Fibroblast of skin of left quadriceps (primary cell): ENCODE data around the gene RPEL1.
"Not testable (repeated sequence)": the region's sequence is repeated elsewhere in the genome, so short reads cannot be mapped to it uniquely, and the experiment has no call there.

Source experiments
- DNase-seq, 2 experiments: peaks; one replicate each; pipeline ENCODE4 v3.0.0-alpha.2; 2013; ENCODE audit warnings: low read depth in 2 of 2

Gene RPEL1

DNA sequence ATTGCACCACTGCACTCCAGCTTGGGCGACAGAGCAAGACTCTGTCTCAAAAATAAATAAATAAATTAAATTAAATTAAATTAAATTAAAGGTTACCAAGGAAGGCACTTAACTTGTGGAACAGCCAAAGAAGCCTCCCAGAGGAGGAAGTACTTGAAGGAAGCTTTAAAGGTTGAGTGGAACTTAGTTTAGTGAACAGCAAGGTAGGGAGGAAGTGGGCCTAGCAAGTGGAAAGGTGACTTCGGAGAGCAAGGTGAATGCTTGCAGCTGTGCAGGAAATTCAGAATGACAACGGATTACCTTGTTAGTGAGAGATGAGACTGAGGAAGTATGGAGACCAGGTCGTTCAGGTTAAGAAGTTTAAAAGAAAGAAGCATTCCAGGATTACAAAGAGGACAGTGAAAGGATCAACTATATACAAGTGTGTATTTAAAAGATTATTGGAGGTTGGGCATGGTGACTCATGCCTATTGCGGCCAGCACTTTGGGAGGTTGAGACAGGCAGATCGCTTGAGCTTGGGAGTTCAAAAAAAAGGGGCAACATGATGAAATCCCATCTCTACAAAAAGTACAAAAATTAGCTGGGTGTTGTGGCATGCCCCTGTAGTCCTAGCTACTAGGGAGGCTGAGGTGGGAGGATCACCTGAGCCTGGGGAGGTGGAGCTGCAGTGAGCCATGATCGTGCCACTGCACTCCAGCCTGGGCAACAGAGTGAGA lies 12.8 kb upstream of the RPEL1 start:
- no peak for DNase-seq

- DNase-seq, result no peak
Measured at GRCh38 chr10:103235775-103236174, 9.9 kb upstream of the RPEL1 start.

GRCh38 chr10:103238506-103239252 lies 7.0 kb upstream of the RPEL1 start:
- DNase-seq, result no peak

DNA sequence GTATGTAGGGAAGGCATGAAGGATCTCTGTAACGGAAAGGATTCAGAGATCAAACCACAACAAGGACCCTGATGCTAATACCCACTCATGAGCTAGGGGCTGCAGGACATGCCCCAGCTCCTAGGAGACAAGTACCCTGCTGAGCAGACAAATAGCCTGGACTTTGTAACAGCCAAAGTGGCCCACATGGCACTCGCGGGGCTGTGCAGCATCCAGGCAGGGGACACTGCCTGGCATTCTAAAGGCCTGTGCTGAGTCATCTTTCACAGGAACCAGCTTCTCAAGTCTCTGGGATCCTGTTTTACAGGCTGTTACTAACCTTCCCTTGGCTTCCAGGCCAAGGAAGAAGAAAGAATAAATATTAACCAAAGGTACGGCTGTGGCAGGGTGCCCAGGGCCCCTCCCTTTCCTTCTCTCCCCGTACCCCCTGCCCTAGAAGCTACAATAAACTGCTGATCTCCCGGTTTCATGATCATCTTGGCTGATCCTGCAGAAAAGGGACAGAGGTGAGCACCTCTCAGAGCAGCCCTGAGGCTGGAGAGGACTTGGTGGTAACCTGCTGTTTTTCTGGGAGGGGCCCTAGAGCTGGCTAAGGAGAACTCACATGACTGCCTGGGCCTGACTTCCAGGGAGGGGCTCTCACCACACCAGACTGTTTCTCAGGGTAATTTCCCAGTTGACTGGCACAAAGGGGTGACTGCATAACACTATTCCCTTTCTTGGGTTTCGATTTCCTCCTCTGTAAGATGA lies 4.2 kb upstream of the RPEL1 start:
- DNase-seq, result no peak

DNA sequence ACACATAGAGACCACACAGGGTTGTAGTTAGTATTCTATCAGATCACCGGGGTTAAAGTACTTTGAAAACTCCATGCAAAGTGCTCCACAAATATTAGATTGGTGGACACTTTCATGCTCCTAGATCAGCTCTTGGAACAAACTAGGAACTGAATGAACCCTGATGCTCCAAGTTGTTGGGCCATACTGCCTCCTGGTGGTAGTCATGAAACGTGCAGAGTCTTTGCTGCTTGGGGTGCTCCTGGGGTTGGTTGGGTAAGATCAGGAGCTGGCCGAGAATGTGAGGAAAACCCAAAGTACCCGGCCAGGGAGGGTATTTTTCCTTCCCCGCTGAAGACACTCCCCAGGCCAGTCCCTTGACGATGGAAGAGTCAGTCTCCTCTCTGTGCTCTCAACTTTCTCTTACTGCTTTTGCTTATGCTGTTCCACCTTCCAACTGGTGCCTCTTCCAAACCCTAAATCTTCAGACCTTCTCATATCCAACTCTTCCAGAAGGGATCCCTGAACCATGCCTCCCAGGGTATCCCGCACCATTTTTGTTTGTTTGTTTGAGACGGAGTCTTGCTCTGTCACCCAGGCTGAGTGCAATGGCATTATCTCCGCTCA lies 918 bp upstream of the RPEL1 start:
- peak; percentile 50 to 60 for DNase-seq

- no peak for DNase-seq
Measured at GRCh38 chr10:103246324-103246723, 637 bp downstream of the RPEL1 start.

- DNase-seq, result no peak
Measured at GRCh38 chr10:103254113-103254512, 8.4 kb downstream of the RPEL1 start.

DNA sequence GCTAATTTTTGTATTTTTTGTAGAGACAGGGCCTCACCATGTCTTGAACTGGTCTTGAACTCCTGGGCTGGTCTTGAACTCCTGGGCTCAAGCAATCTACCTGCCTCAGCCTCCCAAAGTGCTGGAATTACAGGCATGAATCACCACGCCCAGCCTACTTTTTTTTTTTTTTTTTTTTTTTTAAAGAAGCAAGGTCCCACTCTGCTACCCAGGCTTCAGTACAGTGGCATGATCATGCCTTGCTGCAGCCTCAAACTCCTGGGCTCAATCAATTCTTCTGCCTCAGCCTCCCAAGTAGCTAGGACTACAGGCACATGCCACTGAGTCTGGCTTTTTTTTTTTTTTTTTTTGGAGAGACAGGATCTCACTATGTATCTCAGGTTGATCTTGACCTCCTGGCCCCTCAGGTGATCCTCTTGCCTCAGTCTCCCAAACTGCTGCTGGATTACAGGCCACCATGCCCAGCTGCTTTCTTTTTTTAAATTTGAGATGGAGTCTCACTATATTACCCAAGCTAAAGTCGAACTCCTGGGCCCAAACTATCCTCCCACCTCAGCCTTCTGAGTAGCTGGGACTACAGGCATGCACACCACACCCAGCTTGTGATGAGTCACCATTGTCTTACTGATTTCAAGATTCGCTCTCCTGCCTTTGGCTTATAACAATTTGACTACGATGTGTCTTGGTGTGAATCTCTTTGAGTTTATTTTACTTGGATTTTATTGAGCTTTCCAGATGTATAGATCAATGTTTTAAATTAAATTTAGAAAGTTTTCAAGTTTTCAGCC lies 9.0 kb downstream of the RPEL1 start:
- DNase-seq, result no peak

DNA sequence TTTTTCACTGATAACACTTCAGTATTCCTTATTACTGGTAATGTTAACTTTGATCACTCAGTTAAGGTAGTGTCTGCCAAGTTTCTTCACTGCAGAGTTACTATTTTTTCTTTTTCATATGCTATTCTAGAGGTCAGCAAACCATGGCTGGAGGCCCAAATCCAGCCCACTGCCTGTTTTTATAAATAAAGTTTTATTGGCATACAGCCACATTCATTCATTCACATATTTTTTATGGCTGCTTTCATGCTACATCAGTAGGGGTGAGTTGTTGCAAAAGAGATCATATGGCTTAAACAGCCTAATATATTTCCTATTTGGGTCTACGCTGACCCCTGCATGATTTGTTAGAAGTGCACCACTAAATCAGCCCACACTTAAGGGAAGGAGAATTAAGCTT lies 10.9 kb downstream of the RPEL1 start:
- DNase-seq, result no peak

GRCh38 chr10:103257812-103258211 lies 12.1 kb downstream of the RPEL1 start:
- no peak for DNase-seq

DNA sequence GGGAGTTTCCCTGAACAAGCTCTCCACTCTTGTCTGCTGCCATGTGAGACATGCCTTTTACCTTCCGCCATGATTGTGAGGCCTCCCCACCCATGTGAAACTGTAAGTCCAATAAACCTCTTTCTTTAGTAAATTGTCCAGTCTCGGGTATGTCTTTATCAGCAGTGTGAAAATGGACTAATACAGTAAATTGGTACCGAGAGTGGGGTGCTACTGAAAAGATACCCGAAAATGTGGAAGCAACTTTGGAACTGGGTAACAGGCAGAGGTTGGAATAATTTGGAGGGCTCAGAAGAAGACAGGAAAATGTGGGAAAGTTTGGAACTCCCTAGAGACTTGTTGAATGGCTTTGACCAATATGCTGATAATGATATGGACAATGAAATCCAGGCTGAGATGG lies 13.2 kb downstream of the RPEL1 start:
- not testable (repeated sequence) for DNase-seq

GRCh38 chr10:103259989-103260388 lies 14.3 kb downstream of the RPEL1 start:
- DNase-seq, result no peak

DNA sequence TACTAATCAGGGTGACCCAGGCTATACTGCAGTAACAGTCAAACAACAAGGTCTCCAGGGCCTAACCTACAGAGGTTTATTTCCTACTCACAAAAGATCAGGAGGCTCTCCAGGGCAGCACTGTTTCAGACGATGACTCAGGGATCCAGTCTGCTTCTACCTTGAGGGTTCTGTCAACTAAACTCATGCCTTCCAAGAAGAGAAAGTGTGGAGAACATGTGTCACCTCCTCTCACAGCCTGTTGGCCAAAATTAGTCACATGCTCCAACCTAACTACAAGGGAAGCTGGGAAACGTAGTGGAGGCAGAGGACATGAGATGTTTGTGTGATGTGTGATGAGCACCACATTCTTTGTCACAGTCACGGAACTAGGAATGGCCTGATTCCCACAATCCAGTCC lies 16.5 kb downstream of the RPEL1 start:
- DNase-seq, result no peak

GRCh38 chr10:103265717-103266329 lies 20.1 kb downstream of the RPEL1 start:
- peak; percentile 36 to 40 for DNase-seq

GRCh38 chr10:103273041-103273441 lies 27.4 kb downstream of the RPEL1 start:
- peak; percentile 91 to 93 for DNase-seq

DNA sequence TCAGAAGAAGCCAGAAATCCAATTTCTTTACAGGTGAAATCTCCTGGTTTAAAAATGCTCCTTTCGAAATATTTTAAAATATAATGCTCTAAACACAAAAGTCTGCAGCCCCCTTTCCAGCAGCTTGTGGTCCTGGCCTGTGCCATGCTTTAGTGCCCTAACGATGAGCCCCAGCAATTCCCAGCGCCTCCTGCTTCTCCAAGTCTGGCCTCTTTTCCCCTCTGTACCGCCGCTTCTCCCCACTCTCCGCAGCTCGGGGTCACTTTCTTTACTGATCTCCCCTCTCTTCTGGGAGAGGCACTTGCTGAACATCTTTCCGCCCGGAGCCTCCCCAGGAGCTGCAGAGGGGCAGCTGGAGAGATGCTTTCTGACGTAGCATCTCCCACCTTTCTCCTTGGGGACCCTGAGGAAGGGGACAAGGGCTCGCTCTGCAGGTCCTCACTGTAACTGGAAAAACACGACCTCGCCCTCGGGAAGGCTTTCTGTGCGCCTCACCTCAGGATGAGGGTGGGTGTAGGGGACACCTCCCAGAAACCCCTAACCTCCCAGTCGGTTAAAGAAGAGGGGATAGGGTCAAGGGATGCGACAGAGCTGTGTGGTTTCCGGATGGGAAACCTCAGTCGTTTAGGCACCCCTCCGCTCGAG lies 30.7 kb downstream of the RPEL1 start:
- DNase-seq, result no peak

GRCh38 chr10:103276896-103277712 lies 31.4 kb downstream of the RPEL1 start, which contains the start of gene INA:
INA (plus strand) TSS chr10:103277138; CDS start chr10:103277212, 74 bp downstream.
- peak in 1 of 2 experiments; percentile 13 for DNase-seq

- no peak for DNase-seq
Measured at GRCh38 chr10:103277713-103278536, 32.2 kb downstream of the RPEL1 start.

DNA sequence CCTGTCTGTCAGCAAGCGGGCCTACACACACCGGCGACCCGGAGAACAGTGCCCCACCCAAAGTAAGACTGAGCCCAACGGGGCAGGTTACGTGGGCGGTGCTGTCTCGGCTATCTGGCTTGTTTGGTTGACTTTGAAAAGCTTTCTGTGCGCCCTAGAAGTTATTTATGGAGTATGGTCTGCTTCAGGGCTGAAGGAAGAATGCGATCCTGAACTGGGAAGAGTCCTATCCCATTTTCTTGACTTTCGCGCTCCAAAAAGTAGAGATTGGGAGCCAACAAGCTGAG lies 32.8 kb downstream of the RPEL1 start:
- no peak for DNase-seq
